ENCODE data around the gene RAB3GAP2. TPM values are rescaled to one million over a fixed set of nuclear protein-coding genes. Genes with fewer than 3 reads are reported as not detected.
A peak's percentile ranks its signal among the peaks of the same experiment; 100 is the strongest.
"Not testable (repeated sequence)": the region's sequence is repeated elsewhere in the genome, so short reads cannot be mapped to it uniquely, and the experiment has no call there.

RAB3GAP2 gene
- total RNA-seq, 4 donors from 2014 or later: 37.0 to 53.1 (median 42.9) TPM

- Histone ChIP-seq H3K9me3 (no peaks in the 10 kb centered on the region), H3K4me3 (replicated peaks in 1 of 3) (no peak overlapping the region), H3K36me3 (peaks cover 0 to 11% of the 10 kb centered on the region in 2 donors), H3K27ac (no peak overlapping the region), H3K27me3 (no peaks in the 10 kb centered on the region), H3K4me1 (no peaks in the 10 kb centered on the region)
- intact Hi-C loops (cut with DNase I): no loop called here
- DNase-seq: no peak
- TF ChIP-seq POLR2A (IDR thresholded peaks at IDR 0.05) (no peak), CTCF (IDR thresholded peaks at IDR 0.05) (no peak)
- 90 to 91% methylated on average over 4 of the region's 4 CpGs for WGBS, 2 donors
These were observed 58.8 kb downstream of the RAB3GAP2 start for GRCh38 chr1:220213382-220213983.

GRCh38 chr1:220207411-220207810 is 64.8 kb downstream of the RAB3GAP2 start:
- no peaks in the 10 kb centered on the region for H3K27me3 ChIP-seq
- H3K27ac ChIP-seq: peak overlapping the region; percentile 8 to 26 (median 10)
- peak; percentile 59 to 61 for DNase-seq
- H3K4me1 ChIP-seq: no peaks in the 10 kb centered on the region
- H3K36me3 ChIP-seq: peaks cover 5 to 11% of the 10 kb centered on the region in 2 donors
- H3K4me3 ChIP-seq (replicated peaks in 1 of 3): no peak overlapping the region
- intact Hi-C loops (cut with DNase I): no loop called here
- no peaks in the 10 kb centered on the region for H3K9me3 ChIP-seq
- TF ChIP-seq POLR2A (IDR thresholded peaks at IDR 0.05) (no peak), CTCF (IDR thresholded peaks at IDR 0.05) (no peak)

GRCh38 chr1:220204758-220205157 is 67.5 kb downstream of the RAB3GAP2 start:
- H3K4me3 ChIP-seq (replicated peaks in 1 of 3); intact Hi-C loops (cut with DNase I); H3K4me1 ChIP-seq; DNase-seq; H3K27ac ChIP-seq; H3K9me3 ChIP-seq; H3K27me3 ChIP-seq: not testable (repeated sequence)
- WGBS, 2 donors: 100% methylated on average over 2 of the region's 2 CpGs
- H3K36me3 ChIP-seq: peaks cover 5 to 22% of the 10 kb centered on the region in 2 donors

GRCh38 chr1:220203816-220204215 is 68.4 kb downstream of the RAB3GAP2 start:
- Histone ChIP-seq H3K4me1 (no peaks in the 10 kb centered on the region), H3K27me3 (no peaks in the 10 kb centered on the region), H3K27ac (no peak overlapping the region), H3K4me3 (replicated peaks in 1 of 3) (no peak overlapping the region), H3K36me3 (peaks cover 5 to 21% of the 10 kb centered on the region in 2 donors), H3K9me3 (no peaks in the 10 kb centered on the region)
- no peak for DNase-seq
- no peak for TF ChIP-seq CTCF (IDR thresholded peaks at IDR 0.05)
- TF ChIP-seq POLR2A (IDR thresholded peaks at IDR 0.05): no peak
- WGBS, 2 donors: 92 to 93% methylated on average over 2 of the region's 2 CpGs
- intact Hi-C loops (cut with DNase I): no loop called here

GRCh38 chr1:220198186-220199005 is 73.9 kb downstream of the RAB3GAP2 start:
- no peaks in the 10 kb centered on the region for H3K9me3 ChIP-seq
- no peak for DNase-seq
- no peaks in the 10 kb centered on the region for H3K27me3 ChIP-seq
- peaks cover 5 to 33% of the 10 kb centered on the region in 2 donors for H3K36me3 ChIP-seq
- no peak overlapping the region for H3K27ac ChIP-seq
- WGBS, 2 donors: 93 to 94% methylated on average over 5 of the region's 5 CpGs
- TF ChIP-seq CTCF (IDR thresholded peaks at IDR 0.05): no peak
- no peak for TF ChIP-seq POLR2A (IDR thresholded peaks at IDR 0.05)
- no peaks in the 10 kb centered on the region for H3K4me1 ChIP-seq
- H3K4me3 ChIP-seq (replicated peaks in 1 of 3): no peak overlapping the region
- intact Hi-C loops (cut with DNase I): no loop called here

All from thyroid gland (tissue), 4 donors.